ENCODE results near the gene MRPL37. TPM values are rescaled to one million over a fixed set of nuclear protein-coding genes. Genes with fewer than 3 reads are reported as not detected.

Gene MRPL37
- total RNA-seq, 1 donor from 2014 or later: 42.6 TPM

GRCh38 chr1:54225986-54226559 is 26.1 kb downstream of the MRPL37 start:
- no peak for FAIRE-seq
- Histone ChIP-seq H3K4me3 (ENCODE audit: low read depth, low read length) (no peak overlapping the region), H3K36me3 (ENCODE audit: control insufficient read depth, insufficient read depth, low read length) (no peaks in the 10 kb centered on the region), H3K27me3 (ENCODE audit: control insufficient read depth, insufficient read depth, low read length) (no peaks in the 10 kb centered on the region)
- DNase-seq (ENCODE audit: low read depth): no peak
- no peak for TF ChIP-seq CTCF (IDR thresholded peaks at IDR 0.05; ENCODE audit: insufficient read depth, low read length, severe bottlenecking)

- TF ChIP-seq CTCF (IDR thresholded peaks at IDR 0.05; ENCODE audit: insufficient read depth, low read length, severe bottlenecking): no peak
- Histone ChIP-seq H3K36me3 (ENCODE audit: control insufficient read depth, insufficient read depth, low read length) (no peaks in the 10 kb centered on the region), H3K4me3 (ENCODE audit: low read depth, low read length) (no peak overlapping the region), H3K27me3 (ENCODE audit: control insufficient read depth, insufficient read depth, low read length) (no peaks in the 10 kb centered on the region)
- DNase-seq (ENCODE audit: low read depth) (no peak), FAIRE-seq (no peak)
These were observed 27.2 kb downstream of the MRPL37 start for GRCh38 chr1:54227091-54227602.

GRCh38 chr1:54227891-54228310 is 27.9 kb downstream of the MRPL37 start:
- H3K27me3 ChIP-seq (ENCODE audit: control insufficient read depth, insufficient read depth, low read length): no peaks in the 10 kb centered on the region
- DNase-seq (ENCODE audit: low read depth) (no peak), FAIRE-seq (no peak)

GRCh38 chr1:54228638-54229079 is 28.7 kb downstream of the MRPL37 start:
- H3K27me3 ChIP-seq (ENCODE audit: control insufficient read depth, insufficient read depth, low read length): no peaks in the 10 kb centered on the region
- FAIRE-seq (no peak), DNase-seq (ENCODE audit: low read depth) (no peak)
- H3K4me3 ChIP-seq (ENCODE audit: low read depth, low read length): no peak overlapping the region
- no peaks in the 10 kb centered on the region for H3K36me3 ChIP-seq (ENCODE audit: control insufficient read depth, insufficient read depth, low read length)
- no peak for TF ChIP-seq CTCF (IDR thresholded peaks at IDR 0.05; ENCODE audit: insufficient read depth, low read length, severe bottlenecking)

More at GRCh38 chr1:54227891-54228310, 27.9 kb downstream of the MRPL37 start:
- no peak overlapping the region for H3K4me3 ChIP-seq (ENCODE audit: low read depth, low read length)
- no peaks in the 10 kb centered on the region for H3K36me3 ChIP-seq (ENCODE audit: control insufficient read depth, insufficient read depth, low read length)
- TF ChIP-seq CTCF (IDR thresholded peaks at IDR 0.05; ENCODE audit: insufficient read depth, low read length, severe bottlenecking): no peak

- Histone ChIP-seq H3K4me3 (ENCODE audit: low read depth, low read length) (no peak overlapping the region), H3K27me3 (ENCODE audit: control insufficient read depth, insufficient read depth, low read length) (no peaks in the 10 kb centered on the region), H3K36me3 (ENCODE audit: control insufficient read depth, insufficient read depth, low read length) (no peaks in the 10 kb centered on the region)
- FAIRE-seq: no peak
- no peak for TF ChIP-seq CTCF (IDR thresholded peaks at IDR 0.05; ENCODE audit: insufficient read depth, low read length, severe bottlenecking)
- peak; percentile 40 for DNase-seq (ENCODE audit: low read depth)
These were observed 29.4 kb downstream of the MRPL37 start for GRCh38 chr1:54229281-54229891.

All from bronchial epithelial cell (primary cell).